Transverse colon (tissue), 4 donors: ENCODE results near the gene ZER1. TPM values are rescaled to one million over a fixed set of nuclear protein-coding genes. Genes with fewer than 3 reads are reported as not detected.

Source experiments
- DNase-seq: peaks from one replicate; pipeline ENCODE4 v3.0.0-alpha.2; 2019
- H3K27ac ChIP-seq, 4 donors: fragments of 200-600 bp; sonication (generic); 2 replicates each; pipeline ENCODE4 v1.5.1; 2016 to 2018; ENCODE audit warnings: inconsistent platforms in 4 of 4
- H3K27me3 ChIP-seq: fragments of 200-600 bp; sonication (generic); 2 replicates; pipeline ENCODE4 v1.5.1; 2017; ENCODE audit warnings: inconsistent platforms
- H3K36me3 ChIP-seq, 4 donors: fragments of 200-600 bp; sonication (generic); 2 replicates each; pipeline ENCODE4 v1.5.1; 2017 to 2019; ENCODE audit warnings: inconsistent platforms in 4 of 4
- H3K4me1 ChIP-seq, 4 donors: fragments of 200-600 bp; sonication (generic); 2 replicates each; pipeline ENCODE4 v1.5.1; 2017 to 2020; ENCODE audit warnings: inconsistent platforms in 4 of 4
- H3K4me3 ChIP-seq, 4 donors: fragments of 200-600 bp; sonication (generic); 1 replicate in 1 of 4; 2 replicates in 3 of 4; pipeline versions ENCODE4 v1.5.1 to v1.6.1; 2017 to 2019; ENCODE audit warnings: inconsistent platforms in 4 of 4
- H3K9me3 ChIP-seq, 2 donors: fragments of 200-600 bp; sonication (generic); 2 replicates each; pipeline ENCODE4 v1.5.1; 2017 to 2019; ENCODE audit warnings: inconsistent platforms in 2 of 2
- EP300 ChIP-seq: sonication (generic); formaldehyde crosslinking; IDR thresholded peaks from one replicate; pipeline ENCODE4 v1.6.1; 2017; ENCODE audit warnings: antibody characterized with exemption, low read depth
- POLR2A ChIP-seq: fragments of 450-650 bp; IDR thresholded peaks from one replicate; pipeline ENCODE4 v1.6.1; 2016; ENCODE audit warnings: antibody characterized with exemption, mild to moderate bottlenecking, moderate library complexity
- POLR2AphosphoS5 ChIP-seq, 3 donors: sonication (generic); formaldehyde crosslinking; IDR thresholded peaks; one replicate each; pipeline ENCODE4 v1.6.1; 2016; ENCODE audit warnings: antibody characterized with exemption in 3 of 3
- WGBS, 2 donors: methylation state at CpG; one replicate each; pipeline ENCODE4 v1.1.5; 2018; ENCODE audit warnings: low coverage in 1 of 2; 5-methylcytosine and 5-hydroxymethylcytosine counted together
- in situ Hi-C, 4 donors: fragments of 200-750 bp; cut with MboI; loops; one replicate each; pipeline versions ENCODE4 v1.15.0 to v1.15.1; 2017; ENCODE audit warnings: low sequenced_read_pairs in 3 of 4, low pct_ligation_motif_present in 1 of 4, low pct_unique_long_range_greater_than_20kb in 1 of 4
- intact Hi-C: fragments of 100-400 bp; cut with DNase I; formaldehyde crosslinking; loops from one replicate; pipeline ENCODE4 v1.15.1; 2023; ENCODE audit warnings: low total_unique reads
- total RNA-seq, 4 donors: library from RNA; depleted of rRNA; stranded (reverse); fragments of >200 nt; gene quantifications; one replicate each; pipeline ENCODE4 v1.1.0, GENCODE V29; 2016
- TF ChIP-seq, protein P1 (sequence below), 5 experiments: fragments of 200-600 bp in 3 of 5; fragments of 450-650 bp in 2 of 5; sonication (generic) in 3 of 5; IDR thresholded peaks; 1 replicate in 2 of 5; 2 replicates in 3 of 5; pipeline ENCODE4 v1.5.1; 2016 to 2017; ENCODE audit warnings: antibody characterized with exemption in 5 of 5, inconsistent platforms in 3 of 5, mild to moderate bottlenecking in 2 of 5, moderate library complexity in 1 of 5

ZER1 gene
- total RNA-seq, 4 donors from 2014 or later = 57.5 to 116 (median 73.8) TPM

DNA sequence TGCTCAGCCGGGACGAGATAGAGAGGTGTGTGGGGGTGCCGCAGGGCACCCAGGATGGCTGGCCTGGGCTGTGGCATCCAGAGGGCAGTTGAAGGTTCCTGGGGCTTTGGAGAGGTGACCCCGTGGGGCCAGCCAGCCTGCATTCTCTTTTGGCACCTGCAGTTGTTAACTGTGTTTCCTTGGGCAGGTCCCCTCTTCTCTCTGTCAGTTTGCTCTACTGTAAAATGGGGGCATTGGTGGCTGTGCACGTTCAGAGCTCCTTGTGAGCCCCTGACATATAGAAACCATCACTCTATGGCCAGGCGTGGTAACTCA, 56.3 kb downstream of the ZER1 start:
- intact Hi-C loops = no loop called here
- H3K36me3 ChIP-seq = no peaks in the 10 kb centered on the region
- H3K27me3 ChIP-seq = no peaks in the 10 kb centered on the region
- DNase-seq = no peak
- in situ Hi-C loops = no loop called here
- TF ChIP-seq POLR2A (no peak), POLR2AphosphoS5 (IDR thresholded peaks at IDR 0.05) (no peak)
- TF ChIP-seq, protein P1, sequence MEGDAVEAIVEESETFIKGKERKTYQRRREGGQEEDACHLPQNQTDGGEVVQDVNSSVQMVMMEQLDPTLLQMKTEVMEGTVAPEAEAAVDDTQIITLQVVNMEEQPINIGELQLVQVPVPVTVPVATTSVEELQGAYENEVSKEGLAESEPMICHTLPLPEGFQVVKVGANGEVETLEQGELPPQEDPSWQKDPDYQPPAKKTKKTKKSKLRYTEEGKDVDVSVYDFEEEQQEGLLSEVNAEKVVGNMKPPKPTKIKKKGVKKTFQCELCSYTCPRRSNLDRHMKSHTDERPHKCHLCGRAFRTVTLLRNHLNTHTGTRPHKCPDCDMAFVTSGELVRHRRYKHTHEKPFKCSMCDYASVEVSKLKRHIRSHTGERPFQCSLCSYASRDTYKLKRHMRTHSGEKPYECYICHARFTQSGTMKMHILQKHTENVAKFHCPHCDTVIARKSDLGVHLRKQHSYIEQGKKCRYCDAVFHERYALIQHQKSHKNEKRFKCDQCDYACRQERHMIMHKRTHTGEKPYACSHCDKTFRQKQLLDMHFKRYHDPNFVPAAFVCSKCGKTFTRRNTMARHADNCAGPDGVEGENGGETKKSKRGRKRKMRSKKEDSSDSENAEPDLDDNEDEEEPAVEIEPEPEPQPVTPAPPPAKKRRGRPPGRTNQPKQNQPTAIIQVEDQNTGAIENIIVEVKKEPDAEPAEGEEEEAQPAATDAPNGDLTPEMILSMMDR (IDR thresholded peaks at IDR 0.05) = no peak
- no peak overlapping the region for H3K27ac ChIP-seq
- 86% methylated on average over 5 of the region's 6 CpGs; no CpG with 5 or more reads in 1 of the 2 donors for WGBS, 2 donors
- no peak overlapping the region for H3K4me3 ChIP-seq
- H3K4me1 ChIP-seq = no peaks in the 10 kb centered on the region
- H3K9me3 ChIP-seq = no peaks in the 10 kb centered on the region

DNA sequence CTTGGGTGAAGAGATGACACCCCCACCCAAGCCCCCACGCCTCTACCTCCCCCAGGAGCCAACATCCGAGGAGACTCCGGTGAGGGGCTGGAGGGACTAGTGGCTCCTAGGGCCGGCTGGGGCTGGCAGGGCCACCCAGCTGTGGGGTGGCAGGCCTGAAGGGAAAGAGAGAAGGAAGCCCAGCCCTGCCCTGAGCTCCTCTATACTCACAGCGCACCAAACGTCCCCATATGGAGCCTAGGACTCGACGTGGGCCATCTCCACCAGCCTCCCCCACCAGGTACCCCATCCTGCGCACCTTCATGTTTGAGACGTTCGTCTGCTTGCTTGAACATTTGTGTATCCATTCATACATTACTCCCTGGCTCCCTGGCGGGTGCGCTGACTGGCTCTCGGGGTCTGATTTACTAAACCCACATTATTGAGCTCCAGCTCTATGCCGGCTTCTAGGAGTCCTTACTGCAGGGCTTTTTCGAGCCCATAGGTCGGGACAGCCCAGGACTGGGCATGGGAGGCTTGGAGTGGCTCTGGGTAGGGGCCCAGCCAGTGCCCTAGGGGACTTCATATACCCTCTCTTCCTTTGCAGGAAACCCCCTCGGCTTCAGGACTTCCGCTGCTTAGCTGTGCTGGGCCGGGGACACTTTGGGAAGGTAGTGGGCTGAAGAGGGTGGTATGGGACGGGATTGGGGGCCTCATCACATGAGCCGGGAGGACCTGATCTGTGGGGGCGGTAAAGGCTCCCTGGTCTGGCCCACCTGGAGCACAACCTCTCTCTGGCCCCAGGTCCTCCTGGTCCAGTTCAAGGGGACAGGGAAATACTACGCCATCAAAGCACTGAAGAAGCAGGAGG, 56.9 kb downstream of the ZER1 start:
- Histone ChIP-seq H3K4me3 (no peak overlapping the region), H3K36me3 (no peaks in the 10 kb centered on the region), H3K27ac (no peak overlapping the region), H3K4me1 (no peaks in the 10 kb centered on the region), H3K9me3 (no peaks in the 10 kb centered on the region), H3K27me3 (no peaks in the 10 kb centered on the region)
- 91 to 92% methylated on average over 8 to 24 of the region's 24 CpGs for whole genome bisulfite sequencing, 2 donors
- no peak for DNase-seq
- intact Hi-C loops = no loop called here
- TF ChIP-seq POLR2AphosphoS5 (IDR thresholded peaks at IDR 0.05) = no peak
- TF ChIP-seq, protein P1 (IDR thresholded peaks at IDR 0.05) = no peak
- no peak for TF ChIP-seq POLR2A
- TF ChIP-seq EP300 = no peak
- in situ Hi-C loops = no loop called here

DNA sequence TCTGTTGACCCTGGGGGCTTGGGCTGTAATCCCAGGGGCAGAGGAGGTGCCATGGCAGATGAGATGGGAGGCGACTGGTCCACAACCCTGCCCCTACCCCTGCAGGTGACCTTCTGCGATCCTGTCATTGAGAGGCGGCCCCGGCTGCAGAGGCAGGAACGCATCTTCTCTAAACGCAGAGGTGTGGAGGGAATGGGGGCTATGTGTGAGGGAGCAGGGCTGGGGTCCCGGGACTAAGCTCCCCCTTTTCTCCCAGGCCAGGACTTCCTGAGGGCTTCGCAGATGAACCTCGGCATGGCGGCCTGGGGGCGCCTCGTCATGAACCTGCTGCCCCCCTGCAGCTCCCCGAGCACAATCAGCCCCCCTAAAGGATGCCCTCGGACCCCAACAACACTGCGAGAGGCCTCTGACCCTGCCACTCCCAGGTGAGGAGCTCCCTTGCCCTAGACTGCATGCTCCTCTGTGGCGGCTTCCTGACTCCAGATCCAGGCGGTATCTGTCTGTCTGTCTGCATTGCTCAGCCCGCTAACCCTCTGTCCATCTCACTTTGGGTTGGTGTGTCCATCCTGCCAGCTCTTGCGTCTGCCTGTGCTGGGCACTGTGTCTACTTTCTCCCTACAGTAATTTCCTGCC, 57.7 kb downstream of the ZER1 start:
- TF ChIP-seq POLR2AphosphoS5 (IDR thresholded peaks at IDR 0.05) (no peak), POLR2A (no peak), EP300 (no peak)
- TF ChIP-seq, protein P1 (IDR thresholded peaks at IDR 0.05) = no peak
- no peak overlapping the region for H3K27ac ChIP-seq
- in situ Hi-C loops = no loop called here
- no peaks in the 10 kb centered on the region for H3K4me1 ChIP-seq
- H3K27me3 ChIP-seq = no peaks in the 10 kb centered on the region
- DNase-seq = no peak
- 93% methylated on average over 19 of the region's 19 CpGs; no CpG with 5 or more reads in 1 of the 2 donors for WGBS, 2 donors
- no peaks in the 10 kb centered on the region for H3K36me3 ChIP-seq
- intact Hi-C loops = no loop called here
- no peaks in the 10 kb centered on the region for H3K9me3 ChIP-seq
- no peak overlapping the region for H3K4me3 ChIP-seq

DNA sequence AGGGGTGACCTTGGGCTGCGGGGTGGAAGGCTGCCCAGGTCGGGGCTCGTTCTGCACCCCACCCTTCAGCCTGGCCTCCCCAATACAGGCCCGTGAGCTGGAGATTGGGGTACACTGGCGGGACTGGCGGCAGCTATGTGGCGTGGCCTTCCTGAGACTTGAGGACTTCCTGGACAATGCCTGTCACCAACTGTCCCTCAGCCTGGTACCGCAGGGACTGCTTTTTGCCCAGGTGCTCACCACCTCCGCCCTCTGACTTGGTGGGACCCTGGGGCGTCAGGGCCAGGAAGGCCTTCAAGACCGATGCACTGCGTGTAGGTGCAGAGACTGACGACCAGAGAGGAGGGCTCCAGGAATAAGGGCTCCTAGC, 58.3 kb downstream of the ZER1 start:
- TF ChIP-seq POLR2A = no peak
- TF ChIP-seq, protein P1 (IDR thresholded peaks at IDR 0.05) = no peak
- TF ChIP-seq EP300 = no peak
- no peak for TF ChIP-seq POLR2AphosphoS5 (IDR thresholded peaks at IDR 0.05)
- in situ Hi-C loops (no loop called here), intact Hi-C loops (no loop called here)
- Histone ChIP-seq H3K27me3 (no peaks in the 10 kb centered on the region), H3K27ac (no peak overlapping the region), H3K4me1 (no peaks in the 10 kb centered on the region), H3K9me3 (no peaks in the 10 kb centered on the region), H3K36me3 (no peaks in the 10 kb centered on the region), H3K4me3 (no peak overlapping the region)
- 91% methylated on average over 13 of the region's 13 CpGs; no CpG with 5 or more reads in 1 of the 2 donors for WGBS, 2 donors
- no peak for DNase-seq
